Neutrophil (primary cell): ENCODE data around the gene SPAG6.

ENCODE experiments used
- H3K27ac ChIP-seq: fragments of 200-600 bp; sonication (generic); 2 replicates; pipeline ENCODE4 v1.5.1; 2016; ENCODE audit warnings: mild to moderate bottlenecking, moderate library complexity
- H3K27me3 ChIP-seq: fragments of 200-600 bp; sonication (generic); 2 replicates; pipeline ENCODE4 v1.6.0; 2016; ENCODE audit warnings: mild to moderate bottlenecking
- H3K36me3 ChIP-seq: fragments of 200-600 bp; sonication (generic); 2 replicates; pipeline ENCODE4 v1.5.1; 2017
- H3K4me1 ChIP-seq, 2 experiments: fragments of 200-600 bp in 1 of 2; sonication (generic) in 1 of 2; 1 replicate in 1 of 2; 2 replicates in 1 of 2; pipeline versions ENCODE4 v1.5.1 to v1.6.1; 2013 to 2016; ENCODE audit warnings: low read depth in 1 of 2, low read length in 1 of 2, mild to moderate bottlenecking in 1 of 2, moderate library complexity in 1 of 2; ENCODE audit not compliant: control insufficient read depth in 1 of 2, insufficient read depth in 1 of 2
- H3K4me3 ChIP-seq, 2 experiments: fragments of 200-600 bp in 1 of 2; sonication (generic) in 1 of 2; 1 replicate in 1 of 2; 2 replicates in 1 of 2; pipeline ENCODE4 v1.5.1; 2013 to 2016; ENCODE audit warnings: low read depth in 1 of 2, low read length in 1 of 2, mild to moderate bottlenecking in 1 of 2, moderate library complexity in 1 of 2
- H3K9me3 ChIP-seq: fragments of 200-600 bp; sonication (generic); 2 replicates; pipeline ENCODE4 v1.5.1; 2016
- CTCF ChIP-seq: fragments of 200-600 bp; sonication (generic); IDR thresholded peaks from 2 replicates; pipeline ENCODE4 v1.5.1; 2016; ENCODE audit warnings: antibody characterized with exemption

The SPAG6 gene

GRCh38 chr10:22319980-22320558 is 25.2 kb upstream of the SPAG6 start:
- Histone ChIP-seq H3K4me1 (peaks cover 47% of the 10 kb centered on the region in 2 experiments), H3K9me3 (no peaks in the 10 kb centered on the region), H3K27me3 (peaks cover 51% of the 10 kb centered on the region), H3K27ac (peak overlapping the region; percentile 16), H3K36me3 (no peaks in the 10 kb centered on the region), H3K4me3 (peak overlapping the region; percentile 56)
- no peak for TF ChIP-seq CTCF

GRCh38 chr10:22320591-22321155 is 24.6 kb upstream of the SPAG6 start, which contains the start of gene BMI1:
TSS of gene BMI1 (plus strand) at chr10:22321099. CDS start at chr10:22326450, 5,351 bp downstream.
- peak within 1 kb of the TSS; percentile 81 for H3K4me3 ChIP-seq
- peaks cover 55% of the 10 kb centered on the region for H3K27me3 ChIP-seq
- peak within 1 kb of the TSS; percentile 21 for H3K27ac ChIP-seq
- H3K36me3 ChIP-seq: no peaks in the 10 kb centered on the region
- TF ChIP-seq CTCF: no peak
- no peaks in the 10 kb centered on the region for H3K9me3 ChIP-seq
- peaks cover 44% of the 10 kb centered on the region in 2 experiments for H3K4me1 ChIP-seq

GRCh38 chr10:22321156-22321923 is 24.0 kb upstream of the SPAG6 start:
- H3K36me3 ChIP-seq: no peaks in the 10 kb centered on the region
- peaks cover 46 to 47% of the 10 kb centered on the region in 2 experiments for H3K4me1 ChIP-seq
- no peaks in the 10 kb centered on the region for H3K9me3 ChIP-seq
- H3K27me3 ChIP-seq: peaks cover 62% of the 10 kb centered on the region
- peak overlapping the region; percentile 81 for H3K4me3 ChIP-seq
- peak overlapping the region; percentile 21 for H3K27ac ChIP-seq
- no peak for TF ChIP-seq CTCF

GRCh38 chr10:22321924-22322640 is 23.2 kb upstream of the SPAG6 start:
- no peak for TF ChIP-seq CTCF
- Histone ChIP-seq H3K4me1 (peaks cover 39 to 40% of the 10 kb centered on the region in 2 experiments), H3K27ac (no peak overlapping the region), H3K9me3 (no peaks in the 10 kb centered on the region), H3K36me3 (no peaks in the 10 kb centered on the region), H3K27me3 (peaks cover 69% of the 10 kb centered on the region), H3K4me3 (peak overlapping the region; percentile 48 to 58)

- Histone ChIP-seq H3K4me1 (peaks cover 32 to 35% of the 10 kb centered on the region in 2 experiments), H3K9me3 (no peaks in the 10 kb centered on the region), H3K27me3 (peaks cover 71% of the 10 kb centered on the region), H3K4me3 (peak overlapping the region; percentile 48 to 58), H3K27ac (no peak overlapping the region), H3K36me3 (no peaks in the 10 kb centered on the region)
- no peak for TF ChIP-seq CTCF
Observed at GRCh38 chr10:22322641-22323160, 22.6 kb upstream of the SPAG6 start.
